Measurements from ENCODE around the gene LGR6. TPM values are rescaled to one million over a fixed set of nuclear protein-coding genes. Genes with fewer than 3 reads are reported as not detected.

LGR6 gene
- total RNA-seq, 2 donors from 2014 or later: 76.6 to 99.0 TPM

DNA sequence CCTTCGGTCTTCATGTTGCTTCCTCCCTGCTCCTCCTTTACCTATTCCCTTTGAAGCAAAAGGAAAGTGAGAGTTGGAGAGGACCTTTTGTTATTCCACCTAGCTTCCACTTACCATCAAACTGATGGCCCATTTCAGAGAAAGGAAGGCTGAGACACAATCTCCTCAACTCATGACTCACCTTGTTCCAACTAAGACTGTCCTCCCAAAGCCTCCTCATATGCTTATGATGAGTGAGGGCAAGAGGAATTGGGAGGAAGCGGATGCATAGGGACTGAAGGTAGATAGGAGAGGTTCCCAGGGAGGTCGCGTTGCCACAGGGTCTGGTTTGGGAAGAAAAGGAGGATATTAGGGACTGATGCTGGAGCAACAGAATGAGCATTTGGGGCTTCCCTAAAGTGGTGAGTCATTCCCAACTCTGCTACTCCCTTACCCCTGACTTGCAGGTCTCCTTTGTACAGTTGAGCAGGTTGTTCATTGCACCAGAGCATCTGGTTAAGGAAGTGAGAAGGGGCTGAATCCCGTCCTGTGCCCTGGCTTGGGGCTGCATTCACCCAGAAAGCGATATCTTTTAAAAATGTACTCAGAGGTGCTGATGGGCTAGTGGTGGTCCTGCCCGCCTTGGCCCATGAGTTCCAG is 35.0 kb downstream of the LGR6 start:
- no peak overlapping the region for H3K4me3 ChIP-seq
- ATAC-seq (ENCODE audit: insufficient number of reproducible peaks, low FRiP score, low read depth) (no peak), DNase-seq (ENCODE audit: low spot score) (no peak)
- H3K27me3 ChIP-seq (replicated peaks; ENCODE audit: insufficient read depth): no peaks in the 10 kb centered on the region
- no peaks in the 10 kb centered on the region for H3K9me3 ChIP-seq
- peaks cover 0 to 20% of the 10 kb centered on the region in 2 donors for H3K4me1 ChIP-seq (ENCODE audit: control insufficient read depth in 1 of 2, low read depth in 2 of 2)
- peak overlapping the region in 1 of 2 donors; percentile 30 for H3K27ac ChIP-seq
- TF ChIP-seq, protein P1, sequence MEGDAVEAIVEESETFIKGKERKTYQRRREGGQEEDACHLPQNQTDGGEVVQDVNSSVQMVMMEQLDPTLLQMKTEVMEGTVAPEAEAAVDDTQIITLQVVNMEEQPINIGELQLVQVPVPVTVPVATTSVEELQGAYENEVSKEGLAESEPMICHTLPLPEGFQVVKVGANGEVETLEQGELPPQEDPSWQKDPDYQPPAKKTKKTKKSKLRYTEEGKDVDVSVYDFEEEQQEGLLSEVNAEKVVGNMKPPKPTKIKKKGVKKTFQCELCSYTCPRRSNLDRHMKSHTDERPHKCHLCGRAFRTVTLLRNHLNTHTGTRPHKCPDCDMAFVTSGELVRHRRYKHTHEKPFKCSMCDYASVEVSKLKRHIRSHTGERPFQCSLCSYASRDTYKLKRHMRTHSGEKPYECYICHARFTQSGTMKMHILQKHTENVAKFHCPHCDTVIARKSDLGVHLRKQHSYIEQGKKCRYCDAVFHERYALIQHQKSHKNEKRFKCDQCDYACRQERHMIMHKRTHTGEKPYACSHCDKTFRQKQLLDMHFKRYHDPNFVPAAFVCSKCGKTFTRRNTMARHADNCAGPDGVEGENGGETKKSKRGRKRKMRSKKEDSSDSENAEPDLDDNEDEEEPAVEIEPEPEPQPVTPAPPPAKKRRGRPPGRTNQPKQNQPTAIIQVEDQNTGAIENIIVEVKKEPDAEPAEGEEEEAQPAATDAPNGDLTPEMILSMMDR (IDR thresholded peaks at IDR 0.05): no peak
- H3K36me3 ChIP-seq: peaks cover 54% of the 10 kb centered on the region

GRCh38 chr1:202229376-202229775 is 35.8 kb downstream of the LGR6 start:
- DNase-seq (ENCODE audit: low spot score) (no peak), ATAC-seq (ENCODE audit: insufficient number of reproducible peaks, low FRiP score, low read depth) (no peak)
- Histone ChIP-seq H3K4me1 (ENCODE audit: control insufficient read depth in 1 of 2, low read depth in 2 of 2) (peaks cover 0 to 13% of the 10 kb centered on the region in 2 donors), H3K27me3 (replicated peaks; ENCODE audit: insufficient read depth) (no peaks in the 10 kb centered on the region), H3K36me3 (peaks cover 54% of the 10 kb centered on the region), H3K27ac (peak overlapping the region in 1 of 2 donors; percentile 30), H3K4me3 (no peak overlapping the region), H3K9me3 (no peaks in the 10 kb centered on the region)
- TF ChIP-seq, protein P1 (IDR thresholded peaks at IDR 0.05): no peak

DNA sequence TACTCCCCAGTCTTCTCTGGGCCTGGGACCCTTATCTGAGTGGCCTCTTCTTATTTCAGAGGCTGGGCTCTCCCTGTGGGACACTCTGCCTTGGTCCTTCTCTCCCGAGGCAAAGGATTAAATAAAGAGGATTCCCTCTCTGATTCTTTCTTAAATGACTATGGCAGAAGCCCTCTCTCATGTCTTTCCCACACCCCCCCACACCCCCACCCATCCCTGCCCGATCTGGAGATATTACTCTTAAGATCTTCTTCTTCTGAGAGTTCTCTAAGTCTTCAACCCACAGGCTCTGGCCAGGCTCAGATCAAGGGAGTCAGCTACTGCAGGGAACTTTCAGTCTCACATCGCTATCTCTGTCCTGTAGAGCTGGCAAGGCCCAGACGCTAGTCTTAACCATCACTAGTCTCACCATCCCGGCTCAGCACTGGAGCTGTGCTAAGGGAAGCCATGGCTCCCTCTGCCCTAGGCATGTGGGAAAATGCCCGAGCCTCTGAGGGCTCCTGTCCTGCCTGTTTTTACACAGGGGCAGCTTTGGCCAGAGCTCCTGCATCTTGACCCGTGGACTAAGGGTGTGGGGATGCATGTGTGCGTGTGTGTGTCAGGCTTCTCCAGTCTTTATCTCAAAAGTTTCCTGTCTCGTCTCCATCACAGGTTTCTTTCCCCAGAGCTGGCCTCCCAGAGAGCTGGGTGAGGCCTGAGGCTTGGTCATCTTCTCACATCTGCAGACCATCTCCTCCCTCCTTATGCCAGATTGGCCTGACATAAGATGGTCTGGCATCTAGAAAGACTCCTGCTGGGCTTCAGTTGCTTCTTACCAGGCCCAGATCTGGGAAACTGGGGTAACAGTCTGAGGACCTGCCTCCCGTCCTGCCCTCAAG is 36.7 kb downstream of the LGR6 start:
- Histone ChIP-seq H3K36me3 (peaks cover 54% of the 10 kb centered on the region), H3K27ac (peak overlapping the region; percentile 49 to 53), H3K4me3 (no peak overlapping the region), H3K27me3 (replicated peaks; ENCODE audit: insufficient read depth) (no peaks in the 10 kb centered on the region), H3K9me3 (no peaks in the 10 kb centered on the region), H3K4me1 (ENCODE audit: control insufficient read depth in 1 of 2, low read depth in 2 of 2) (peaks cover 3 to 13% of the 10 kb centered on the region in 2 donors)
- no peak for ATAC-seq (ENCODE audit: insufficient number of reproducible peaks, low FRiP score, low read depth)
- TF ChIP-seq, protein P1 (IDR thresholded peaks at IDR 0.05): no peak
- DNase-seq (ENCODE audit: low spot score): no peak

- peaks cover 54% of the 10 kb centered on the region for H3K36me3 ChIP-seq
- H3K4me3 ChIP-seq: no peak overlapping the region
- peaks cover 8 to 17% of the 10 kb centered on the region in 2 donors for H3K4me1 ChIP-seq (ENCODE audit: control insufficient read depth in 1 of 2, low read depth in 2 of 2)
- ATAC-seq (ENCODE audit: insufficient number of reproducible peaks, low FRiP score, low read depth) (no peak), DNase-seq (ENCODE audit: low spot score) (no peak)
- H3K27ac ChIP-seq: peak overlapping the region; percentile 49 to 53
- TF ChIP-seq, protein P1 (IDR thresholded peaks at IDR 0.05): no peak
- no peaks in the 10 kb centered on the region for H3K27me3 ChIP-seq (replicated peaks; ENCODE audit: insufficient read depth)
- no peaks in the 10 kb centered on the region for H3K9me3 ChIP-seq
Measured at GRCh38 chr1:202230939-202231645, 37.5 kb downstream of the LGR6 start.

DNA sequence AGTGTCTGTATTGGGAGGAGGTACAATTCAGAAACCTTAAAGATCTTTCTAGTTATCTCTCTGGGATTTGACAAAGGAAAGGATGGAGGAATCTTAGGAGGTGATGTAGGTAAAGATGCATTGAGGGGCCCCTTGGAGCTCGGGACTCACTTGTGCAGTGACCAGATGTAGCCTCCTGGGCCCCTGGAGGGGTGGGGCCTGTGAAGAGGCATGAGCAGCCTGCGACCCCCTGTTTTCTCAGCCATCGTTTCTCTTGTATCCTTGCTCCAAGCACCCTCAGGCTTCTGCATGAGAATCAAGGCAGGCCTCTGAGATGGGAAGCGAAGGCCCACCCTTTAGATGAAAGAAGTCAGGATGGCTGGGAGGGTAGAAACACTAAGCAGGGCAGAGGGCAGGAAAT is 39.6 kb downstream of the LGR6 start:
- ATAC-seq (ENCODE audit: insufficient number of reproducible peaks, low FRiP score, low read depth) (no peak), DNase-seq (ENCODE audit: low spot score) (no peak)
- Histone ChIP-seq H3K4me3 (no peak overlapping the region), H3K27ac (peak overlapping the region; percentile 10 to 96), H3K27me3 (replicated peaks; ENCODE audit: insufficient read depth) (no peaks in the 10 kb centered on the region), H3K9me3 (no peaks in the 10 kb centered on the region), H3K36me3 (peaks cover 37% of the 10 kb centered on the region), H3K4me1 (ENCODE audit: control insufficient read depth in 1 of 2, low read depth in 2 of 2) (peaks cover 24 to 38% of the 10 kb centered on the region in 2 donors)
- TF ChIP-seq, protein P1 (IDR thresholded peaks at IDR 0.05): no peak

Measured in thoracic aorta (tissue), 2 donors.